NCI-H345 treated with DMSO at 0.1 percent for 48 hours (cell line): ENCODE data around the gene GIPC1.

ENCODE experiments used
- DNase-seq: peaks from one replicate; lab custom pipeline; 2025; ENCODE audit not compliant: unreplicated experiment; lab: John Stamatoyannopoulos, UW

GIPC1 gene

DNA sequence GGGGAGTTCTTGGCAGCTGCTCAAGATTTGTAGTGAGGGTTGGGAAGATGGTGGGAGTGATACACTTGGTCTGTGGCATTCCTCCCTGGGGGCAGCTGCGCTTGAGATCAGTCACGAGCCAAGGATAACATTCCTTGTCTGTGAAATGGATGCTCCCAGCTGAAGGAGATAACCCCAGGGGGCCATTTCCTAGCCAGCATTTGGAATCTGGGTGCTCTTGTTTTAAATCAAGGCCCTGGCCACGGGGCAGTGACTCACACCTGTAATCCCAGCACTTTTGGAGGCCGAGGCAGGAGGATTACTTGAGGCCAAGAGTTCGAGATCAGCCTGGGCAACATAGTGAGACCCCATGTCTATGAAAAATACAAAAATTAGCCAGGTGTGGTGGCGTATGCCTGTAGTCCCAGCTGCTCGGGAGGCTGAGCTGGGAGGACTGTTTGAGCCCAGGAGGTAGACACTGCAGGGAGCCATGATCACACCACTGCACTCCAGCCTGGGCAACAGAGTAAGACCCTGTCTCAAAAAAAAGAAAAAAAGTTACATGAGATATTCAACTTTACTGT lies 58.3 kb downstream of the GIPC1 start:
- no peak for DNase-seq

DNA sequence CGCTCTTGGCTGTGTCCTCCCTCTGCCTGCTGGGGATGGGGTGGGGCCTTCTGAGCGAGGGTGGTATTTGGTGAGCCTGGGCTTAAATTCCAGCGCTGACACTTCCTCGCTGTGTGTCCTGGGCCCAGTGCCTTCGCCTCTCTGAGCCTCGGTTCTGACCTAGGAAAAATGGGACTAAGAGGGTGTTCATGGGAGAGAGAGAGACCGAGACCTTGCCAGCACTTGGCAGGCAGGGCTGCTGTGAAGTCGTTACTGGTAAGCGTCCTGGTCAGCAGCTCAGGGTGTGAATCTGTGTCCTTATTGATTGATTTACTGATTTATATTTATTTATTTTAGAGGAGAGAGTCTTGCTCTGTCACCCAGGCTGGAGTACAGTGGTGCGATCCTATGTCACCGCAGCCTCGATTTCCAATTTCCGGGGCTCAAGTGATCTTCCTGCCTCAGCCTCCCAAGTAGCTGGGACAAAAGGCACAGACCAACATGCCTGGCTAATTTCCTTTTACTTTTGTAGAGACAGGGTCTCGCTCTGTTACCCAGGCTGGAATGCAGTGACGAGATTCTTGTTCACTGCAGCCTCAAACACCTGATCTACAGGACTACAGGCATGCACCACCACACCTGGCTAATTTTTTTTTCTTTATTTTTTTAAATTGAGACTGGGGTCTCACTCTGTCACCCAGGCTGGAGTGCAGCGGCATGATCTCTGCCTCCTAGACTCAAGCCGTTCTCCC lies 60.4 kb downstream of the GIPC1 start:
- DNase-seq = no peak

DNA sequence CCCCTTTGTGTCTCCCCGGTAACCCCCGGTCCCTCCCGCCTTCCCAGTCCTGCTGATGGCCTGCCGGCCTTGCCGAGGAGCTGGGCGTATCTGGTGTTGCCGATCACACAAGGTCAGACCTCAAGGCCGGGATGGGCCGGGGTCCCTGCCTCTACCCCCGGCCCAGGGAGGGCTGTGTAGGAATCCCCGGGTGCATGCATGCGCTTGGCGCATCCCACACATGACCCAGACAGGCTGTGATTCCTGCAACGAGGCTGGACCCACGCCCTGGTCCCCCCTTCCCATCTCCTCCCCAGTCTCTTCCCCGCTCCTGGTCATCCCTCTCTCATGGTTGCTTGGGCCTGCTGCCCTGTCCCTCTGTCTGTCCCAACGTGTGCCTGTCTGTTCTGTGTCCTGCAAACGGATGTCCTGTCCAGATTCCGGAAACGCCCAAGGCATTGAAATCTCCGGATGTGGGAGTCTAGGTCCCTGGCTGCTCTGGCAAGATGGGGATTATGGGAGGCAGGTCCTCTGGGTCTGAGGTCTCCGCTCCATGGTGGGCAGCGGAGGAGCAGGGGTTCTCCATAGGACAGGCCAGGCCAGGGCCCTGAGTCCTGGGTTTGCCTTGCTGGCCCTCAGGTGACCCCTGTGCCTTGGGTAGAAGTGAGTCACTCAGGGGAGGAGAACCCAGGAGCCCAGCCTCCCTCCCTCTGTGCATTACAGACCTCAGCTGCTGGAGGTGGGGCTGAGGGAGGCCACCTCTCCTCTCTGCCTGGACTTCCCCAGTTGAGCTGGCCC lies 61.2 kb downstream of the GIPC1 start:
- DNase-seq = no peak

DNA sequence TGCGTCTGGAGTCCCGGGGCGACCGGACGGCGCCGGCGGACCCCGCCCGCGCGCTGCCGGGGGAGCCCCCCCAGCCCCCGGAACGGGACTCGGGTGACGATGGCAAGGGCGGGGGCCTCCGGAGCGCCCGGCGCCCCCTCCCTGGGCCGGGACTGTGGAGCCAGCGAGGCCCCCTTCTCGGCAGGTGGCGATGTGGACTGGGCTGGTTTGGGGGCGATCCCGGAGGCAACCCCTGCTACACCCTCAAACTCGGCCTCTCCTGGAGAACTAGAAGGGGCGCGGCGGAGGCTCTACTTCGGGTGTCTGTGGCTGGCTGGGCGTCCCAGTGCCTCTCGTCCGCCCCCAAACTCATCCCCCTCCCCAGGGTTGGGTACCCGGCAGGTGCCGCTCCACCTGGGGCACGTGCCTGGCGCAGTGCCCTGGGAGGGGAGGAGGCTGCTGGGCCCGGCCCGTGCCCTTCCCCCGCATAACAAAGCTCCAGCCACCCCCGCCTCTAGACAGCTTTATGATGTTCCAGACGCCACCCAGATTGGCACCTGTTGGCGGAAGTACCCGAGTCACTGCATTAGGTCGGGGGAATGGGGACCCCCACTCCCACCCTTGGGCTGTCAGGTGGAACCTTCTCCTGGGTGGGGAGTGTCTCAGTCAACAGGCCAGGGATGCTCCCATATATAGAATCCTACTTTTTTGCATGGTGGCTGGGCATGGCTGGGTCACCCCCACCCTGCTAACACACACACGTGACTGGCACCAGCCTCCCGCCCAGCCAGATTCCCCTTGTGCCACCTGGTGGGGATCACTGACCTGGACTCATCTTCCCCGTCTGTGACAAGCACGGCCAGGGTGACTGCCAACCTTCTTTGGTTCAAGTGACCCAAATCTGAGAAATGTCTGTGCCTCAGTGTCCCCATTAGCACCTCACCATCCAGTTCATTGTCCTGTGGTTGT lies 62.1 kb downstream of the GIPC1 start:
- peak; percentile 49 for DNase-seq

DNA sequence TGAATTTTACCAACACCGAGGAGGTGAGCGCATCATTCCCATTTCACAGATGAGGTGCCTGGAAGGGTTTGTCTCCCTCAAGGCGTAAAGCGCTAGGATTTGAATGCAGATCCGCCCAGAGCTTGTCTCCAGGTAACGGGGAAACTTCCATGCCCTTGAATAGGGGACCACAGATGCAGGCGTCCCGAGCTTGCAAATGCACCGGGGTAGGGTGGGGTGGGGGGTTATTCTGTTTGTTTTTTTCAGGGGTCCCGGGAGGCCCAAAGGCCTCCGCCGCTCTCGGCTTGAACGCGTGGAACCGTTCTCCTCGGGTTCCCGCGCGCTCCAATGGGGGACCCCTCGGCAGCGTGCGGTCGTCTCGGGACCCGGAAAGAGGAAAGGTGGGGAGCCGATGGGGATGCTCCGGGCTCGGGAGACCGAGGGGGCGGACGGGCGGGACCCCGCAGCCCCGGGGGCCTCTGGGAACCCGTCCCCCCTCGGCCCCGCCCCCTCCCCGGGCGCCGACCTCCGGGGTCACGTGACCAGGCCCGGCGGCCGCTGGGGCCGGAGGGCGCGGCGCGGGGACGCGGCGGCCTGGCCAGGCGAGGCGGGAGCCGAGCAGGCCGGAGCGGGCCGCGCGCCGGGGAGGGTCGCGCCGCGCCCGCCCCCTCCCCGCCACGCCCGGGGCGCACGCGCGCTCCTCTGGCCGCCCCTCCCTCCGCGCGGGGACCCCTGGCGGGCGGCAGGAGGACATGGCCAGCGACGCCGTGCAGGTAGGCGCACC lies 63.0 kb downstream of the GIPC1 start, which contains the start of gene PKN1:
Gene PKN1 (plus strand): TSS at position 516 of the 763 bp plus-strand sequence. CDS start 216 bp downstream, at position 732.
- DNase-seq = no peak

DNA sequence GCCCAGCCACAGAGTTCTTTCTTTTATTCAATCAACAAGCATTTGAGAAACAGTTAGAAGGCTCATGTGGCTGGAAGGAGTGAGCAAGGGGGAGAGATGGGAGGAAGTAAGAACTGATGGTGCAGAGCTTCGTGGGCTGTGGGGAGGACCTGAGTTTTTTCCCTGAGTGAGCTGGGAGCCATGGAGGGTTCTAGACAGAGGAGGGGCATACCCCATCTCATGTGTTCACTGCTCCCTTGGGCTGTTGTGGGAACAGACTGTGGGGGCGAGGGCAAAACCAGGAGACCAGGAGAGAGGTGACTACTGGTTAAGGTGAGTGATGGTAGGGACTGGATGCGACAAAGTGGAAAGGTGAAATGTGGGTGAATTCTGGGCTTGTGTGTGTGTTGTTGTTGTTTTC lies 65.2 kb downstream of the GIPC1 start:
- no peak for DNase-seq

DNA sequence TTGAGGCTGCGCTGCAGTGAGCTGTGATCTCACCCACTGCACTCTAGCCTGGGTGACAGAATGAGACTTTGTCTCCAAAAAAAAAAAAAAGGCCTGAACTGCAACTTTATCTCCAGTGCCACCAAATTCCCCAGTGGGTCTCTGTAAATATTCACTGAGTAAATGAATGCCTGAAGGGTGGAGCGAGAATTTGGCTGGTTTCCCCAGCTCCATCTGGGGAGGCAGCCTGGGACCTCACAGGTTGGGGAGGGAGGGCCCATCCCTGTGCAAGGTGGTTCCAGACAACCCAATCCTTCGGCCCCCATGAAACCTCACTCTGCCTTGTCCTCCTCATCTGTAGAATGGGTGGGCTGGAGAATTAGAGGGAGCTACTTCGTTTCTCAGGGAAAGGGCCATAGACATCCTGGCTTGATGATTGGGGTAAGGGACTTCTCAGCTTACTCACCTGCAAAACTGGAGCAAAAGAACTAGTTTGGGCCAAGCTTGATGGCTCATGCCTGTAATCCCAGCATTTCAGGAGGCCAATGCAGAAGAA lies 67.0 kb downstream of the GIPC1 start:
- no peak for DNase-seq
